SU-DHL-6 (cell line): ENCODE data around the gene COL4A2.

ENCODE experiments used
- H2AFZ ChIP-seq: fragments of 200-600 bp; sonication (generic); 2 replicates; pipeline ENCODE4 v1.6.1; 2014; ENCODE audit warnings: low read depth, mild to moderate bottlenecking, moderate library complexity, mixed read lengths, antibody characterized with exemption, low read length; ENCODE audit not compliant: severe bottlenecking
- H3F3A ChIP-seq: fragments of 200-600 bp; shearing (Covaris generic); 2 replicates; pipeline ENCODE4 v1.6.0; 2016; ENCODE audit warnings: antibody characterized with exemption, mild to moderate bottlenecking; ENCODE audit not compliant: insufficient read depth
- H3K27ac ChIP-seq: fragments of 200-600 bp; sonication (generic); 2 replicates; pipeline ENCODE4 v1.5.1; 2016; ENCODE audit warnings: low read depth, mild to moderate bottlenecking, low read length, moderate library complexity, mixed read lengths
- H3K27me3 ChIP-seq: fragments of 200-600 bp; sonication (generic), shearing (Covaris generic); 2 replicates; pipeline ENCODE4 v1.6.0; 2014; ENCODE audit warnings: mild to moderate bottlenecking, low read length
- H3K36me3 ChIP-seq: fragments of 200-600 bp; sonication (generic); 2 replicates; pipeline ENCODE4 v1.6.1; 2014; ENCODE audit warnings: mild to moderate bottlenecking, low read length, mixed read lengths
- H3K4me2 ChIP-seq: fragments of 300-600, 200-600 bp; shearing (Covaris generic), sonication (generic); 2 replicates; pipeline ENCODE4 v1.6.0; 2014; ENCODE audit warnings: low read length, low read depth, mild to moderate bottlenecking; ENCODE audit not compliant: poor library complexity, severe bottlenecking
- H3K4me3 ChIP-seq: fragments of 200-600 bp; sonication (generic); 2 replicates; pipeline ENCODE4 v1.5.1; 2014; ENCODE audit warnings: antibody characterized with exemption, low read length, mild to moderate bottlenecking, mixed read lengths; ENCODE audit not compliant: insufficient read depth, poor library complexity, severe bottlenecking
- H3K79me2 ChIP-seq: fragments of 200-600 bp; sonication (generic); 2 replicates; pipeline ENCODE4 v1.6.1; 2014; ENCODE audit warnings: mild to moderate bottlenecking, low read length, moderate library complexity; ENCODE audit not compliant: insufficient read depth
- H3K9ac ChIP-seq: fragments of 200-600 bp; sonication (generic); 2 replicates; pipeline ENCODE4 v1.7.0; 2014; ENCODE audit warnings: mild to moderate bottlenecking, low read length
- H3K9me2 ChIP-seq: fragments of 200-600 bp; sonication (generic); replicated peaks from 2 replicates; pipeline ENCODE4 v1.6.1; 2014; ENCODE audit warnings: low read length; ENCODE audit not compliant: insufficient read depth
- H3K9me3 ChIP-seq: fragments of 200-600 bp; sonication (generic); 2 replicates; pipeline ENCODE4 v1.6.1; 2014; ENCODE audit warnings: low read length, mixed read lengths; ENCODE audit not compliant: insufficient read depth
- H4K20me1 ChIP-seq: fragments of 200-600 bp; sonication (generic); 2 replicates; pipeline ENCODE4 v1.6.1; 2014; ENCODE audit warnings: low read depth, mild to moderate bottlenecking, antibody characterized with exemption, low read length, moderate library complexity, mixed read lengths
- CTCF ChIP-seq: fragments of 200-600 bp; sonication (generic); IDR thresholded peaks from one replicate; pipeline ENCODE4 v1.5.1; 2017; ENCODE audit warnings: antibody characterized with exemption, mild to moderate bottlenecking, low read length, moderate library complexity; ENCODE audit not compliant: insufficient read depth, poor library complexity, severe bottlenecking
- EZH2phosphoT487 ChIP-seq: fragments of 200-600 bp; sonication (generic), shearing (Covaris generic); conservative IDR thresholded peaks from 2 replicates; pipeline ENCODE4 v1.6.1; 2018; ENCODE audit warnings: mild to moderate bottlenecking, antibody characterized with exemption, low read length, moderate library complexity, mixed read lengths

COL4A2 gene

DNA sequence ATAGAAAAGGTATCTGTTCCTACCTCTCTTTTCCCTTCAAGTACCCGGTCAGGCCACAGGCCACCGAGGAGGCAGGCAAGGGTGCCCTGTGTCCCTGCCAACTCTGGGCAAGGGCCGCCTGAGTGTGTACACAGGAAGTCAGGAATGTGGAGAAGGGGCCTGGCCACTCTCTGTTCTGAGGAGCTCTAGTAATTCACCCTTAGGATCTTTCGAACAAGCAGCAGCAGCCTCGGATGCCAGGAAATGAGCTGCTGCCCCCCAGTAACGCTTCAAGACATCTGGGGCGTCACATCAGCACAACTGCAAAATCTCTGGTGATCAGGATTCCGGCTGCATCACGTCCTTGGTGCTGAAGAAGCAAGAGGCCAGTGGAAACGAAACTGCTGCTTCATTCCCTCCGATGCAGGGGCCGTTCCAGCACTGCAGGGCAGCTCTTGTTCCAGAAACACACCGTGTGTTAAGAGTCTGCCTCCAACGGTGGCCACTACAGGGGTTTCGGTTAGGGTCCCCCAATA lies 252.4 kb downstream of the COL4A2 start:
- no peaks in the 10 kb centered on the region for H3K9me2 ChIP-seq
- H3F3A ChIP-seq = no peaks in the 10 kb centered on the region
- no peak overlapping the region for H3K27ac ChIP-seq
- no peak overlapping the region for H3K4me2 ChIP-seq
- H3K9ac ChIP-seq = no peak overlapping the region
- H3K79me2 ChIP-seq = no peaks in the 10 kb centered on the region
- H3K27me3 ChIP-seq = no peaks in the 10 kb centered on the region
- H4K20me1 ChIP-seq = no peaks in the 10 kb centered on the region
- H3K4me3 ChIP-seq = no peak overlapping the region
- no peaks in the 10 kb centered on the region for H3K9me3 ChIP-seq
- H2AFZ ChIP-seq = no peak overlapping the region
- no peaks in the 10 kb centered on the region for H3K36me3 ChIP-seq
- TF ChIP-seq EZH2phosphoT487 (no peak), CTCF (no peak)

GRCh38 chr13:110559986-110560385 lies 252.9 kb downstream of the COL4A2 start:
- H3F3A ChIP-seq = no peaks in the 10 kb centered on the region
- H3K4me2 ChIP-seq = no peak overlapping the region
- H3K4me3 ChIP-seq = no peak overlapping the region
- no peak overlapping the region for H2AFZ ChIP-seq
- H3K79me2 ChIP-seq = no peaks in the 10 kb centered on the region
- H3K9ac ChIP-seq = no peak overlapping the region
- no peaks in the 10 kb centered on the region for H4K20me1 ChIP-seq
- no peak overlapping the region for H3K27ac ChIP-seq
- no peaks in the 10 kb centered on the region for H3K9me3 ChIP-seq
- no peaks in the 10 kb centered on the region for H3K27me3 ChIP-seq
- no peaks in the 10 kb centered on the region for H3K9me2 ChIP-seq
- TF ChIP-seq EZH2phosphoT487 (no peak), CTCF (no peak)
- H3K36me3 ChIP-seq = no peaks in the 10 kb centered on the region

GRCh38 chr13:110560601-110561343 lies 253.7 kb downstream of the COL4A2 start:
- no peaks in the 10 kb centered on the region for H4K20me1 ChIP-seq
- H3K9ac ChIP-seq = no peak overlapping the region
- H3K9me3 ChIP-seq = no peaks in the 10 kb centered on the region
- TF ChIP-seq EZH2phosphoT487 (no peak), CTCF (no peak)
- H2AFZ ChIP-seq = no peak overlapping the region
- H3K4me3 ChIP-seq = no peak overlapping the region
- H3K9me2 ChIP-seq = no peaks in the 10 kb centered on the region
- no peaks in the 10 kb centered on the region for H3K79me2 ChIP-seq
- H3K4me2 ChIP-seq = no peak overlapping the region
- H3K36me3 ChIP-seq = no peaks in the 10 kb centered on the region
- no peak overlapping the region for H3K27ac ChIP-seq
- no peaks in the 10 kb centered on the region for H3F3A ChIP-seq
- H3K27me3 ChIP-seq = no peaks in the 10 kb centered on the region
